ENCODE measurements around the gene VPS37D. TPM values are rescaled to one million over a fixed set of nuclear protein-coding genes. Genes with fewer than 3 reads are reported as not detected.

VPS37D gene
- total RNA-seq, 1 experiment from 2014 or later = 3.7 TPM

GRCh38 chr7:73680501-73680900 is 12.9 kb downstream of the VPS37D start:
- DNase-seq (ENCODE audit: low read depth) = no peak

- DNase-seq (ENCODE audit: low read depth) = peak; percentile 73
These were observed 13.4 kb downstream of the VPS37D start for GRCh38 chr7:73681031-73681430.

- DNase-seq (ENCODE audit: low read depth) = no peak
These were observed 15.1 kb downstream of the VPS37D start for GRCh38 chr7:73682745-73683055.

- DNase-seq (ENCODE audit: low read depth) = peak; percentile 100
These were observed 15.6 kb downstream of the VPS37D start, which contains the start of the genes BUD23 and DNAJC30 for GRCh38 chr7:73683056-73683787. BUD23 (plus strand) TSS chr7:73683597; CDS start chr7:73683626, 29 bp downstream. DNAJC30 (minus strand) TSS chr7:73683453; CDS start chr7:73683423, 30 bp downstream.

- no peak for DNase-seq (ENCODE audit: low read depth)
These were observed 16.4 kb downstream of the VPS37D start for GRCh38 chr7:73683788-73684693.

GRCh38 chr7:73685311-73685710 is 17.7 kb downstream of the VPS37D start:
- DNase-seq (ENCODE audit: low read depth) = no peak

- no peak for DNase-seq (ENCODE audit: low read depth)
These were observed 20.7 kb downstream of the VPS37D start for GRCh38 chr7:73688288-73688687.

GRCh38 chr7:73690646-73691045 is 23.0 kb downstream of the VPS37D start:
- no peak for DNase-seq (ENCODE audit: low read depth)

GRCh38 chr7:73696372-73696771 is 28.7 kb downstream of the VPS37D start:
- DNase-seq (ENCODE audit: low read depth) = no peak

GRCh38 chr7:73698410-73698809 is 30.8 kb downstream of the VPS37D start:
- no peak for DNase-seq (ENCODE audit: low read depth)

- no peak for DNase-seq (ENCODE audit: low read depth)
These were observed 31.9 kb downstream of the VPS37D start for GRCh38 chr7:73699370-73700068.

GRCh38 chr7:73700069-73700423 is 32.4 kb downstream of the VPS37D start:
- no peak for DNase-seq (ENCODE audit: low read depth)

GRCh38 chr7:73700581-73701134 is 33.0 kb downstream of the VPS37D start:
- no peak for DNase-seq (ENCODE audit: low read depth)

GRCh38 chr7:73701357-73701995 is 33.8 kb downstream of the VPS37D start:
- peak; percentile 85 for DNase-seq (ENCODE audit: low read depth)

GRCh38 chr7:73702226-73702625 is 34.6 kb downstream of the VPS37D start:
- no peak for DNase-seq (ENCODE audit: low read depth)

- no peak for DNase-seq (ENCODE audit: low read depth)
These were observed 35.0 kb downstream of the VPS37D start for GRCh38 chr7:73702665-73703064.

GRCh38 chr7:73703225-73703624 is 35.6 kb downstream of the VPS37D start:
- DNase-seq (ENCODE audit: low read depth) = no peak

GRCh38 chr7:73703757-73704639 is 36.4 kb downstream of the VPS37D start:
- peak; percentile 60 for DNase-seq (ENCODE audit: low read depth)

GRCh38 chr7:73704640-73705550 is 37.3 kb downstream of the VPS37D start:
- DNase-seq (ENCODE audit: low read depth) = peak; percentile 98

Data from Daoy (cell line).